Esophagus squamous epithelium (tissue), 5 donors: ENCODE data around the gene NEK4. TPM values are rescaled to one million over a fixed set of nuclear protein-coding genes. Genes with fewer than 3 reads are reported as not detected.
A peak's percentile ranks its signal among the peaks of the same experiment; 100 is the strongest.

Experiments
- DNase-seq: peaks from one replicate; lab custom pipeline; 2025; lab: John Stamatoyannopoulos, UW
- H3K27ac ChIP-seq, 4 donors: fragments of 200-600 bp; sonication (generic); one replicate each; pipeline ENCODE4 v1.5.1; 2016 to 2019; ENCODE audit warnings: mild to moderate bottlenecking in 1 of 4
- H3K27me3 ChIP-seq, 4 donors: fragments of 200-600 bp; sonication (generic); 1 replicate in 3 of 4; 2 replicates in 1 of 4; pipeline versions ENCODE4 v1.5.1 to v1.6.0; 2017 to 2021; ENCODE audit warnings: antibody characterized with exemption in 1 of 4
- H3K36me3 ChIP-seq, 3 donors: fragments of 200-600 bp; sonication (generic); one replicate each; pipeline ENCODE4 v1.5.1; 2016 to 2019
- H3K4me1 ChIP-seq, 3 donors: fragments of 200-600 bp; sonication (generic); one replicate each; pipeline ENCODE4 v1.5.1; 2017 to 2019
- H3K4me3 ChIP-seq, 4 donors: fragments of 200-600 bp; sonication (generic); 1 replicate in 3 of 4; 2 replicates in 1 of 4; pipeline ENCODE4 v1.5.1; 2016 to 2019; ENCODE audit warnings: mild to moderate bottlenecking in 2 of 4, moderate library complexity in 1 of 4
- H3K9me3 ChIP-seq, 3 donors: fragments of 200-600 bp; sonication (generic); one replicate each; pipeline ENCODE4 v1.5.1; 2016 to 2019
- POLR2A ChIP-seq, 4 donors: fragments of 450-650 bp; IDR thresholded peaks; one replicate each; pipeline ENCODE4 v1.6.1; 2017; ENCODE audit warnings: antibody characterized with exemption in 4 of 4, mild to moderate bottlenecking in 4 of 4, moderate library complexity in 3 of 4
- WGBS, 2 donors: methylation state at CpG; one replicate each; pipeline ENCODE4 v1.1.5; 2018; 5-methylcytosine and 5-hydroxymethylcytosine counted together
- intact Hi-C: fragments of 100-400 bp; cut with DNase I; formaldehyde crosslinking; loops from one replicate; pipeline ENCODE4 v1.15.0; 2022
- total RNA-seq, 4 donors: library from RNA; depleted of rRNA; stranded (reverse); fragments of >200 nt; gene quantifications; one replicate each; pipeline ENCODE4 v1.1.0, GENCODE V29; 2016
- TF ChIP-seq, protein P1 (sequence below), 6 experiments: fragments of 450-650 bp in 4 of 6; fragments of 200-600 bp in 2 of 6; sonication (generic) in 2 of 6; IDR thresholded peaks; one replicate each; pipeline ENCODE4 v1.5.1; 2016 to 2019; ENCODE audit warnings: antibody characterized with exemption in 6 of 6, mild to moderate bottlenecking in 4 of 6, moderate library complexity in 4 of 6
- donor health status: DM: yes; HTN: yes; CAD: no.

The NEK4 gene
- total RNA-seq, 4 donors from 2014 or later: 8.0 to 16.6 (median 14.6) TPM

DNA sequence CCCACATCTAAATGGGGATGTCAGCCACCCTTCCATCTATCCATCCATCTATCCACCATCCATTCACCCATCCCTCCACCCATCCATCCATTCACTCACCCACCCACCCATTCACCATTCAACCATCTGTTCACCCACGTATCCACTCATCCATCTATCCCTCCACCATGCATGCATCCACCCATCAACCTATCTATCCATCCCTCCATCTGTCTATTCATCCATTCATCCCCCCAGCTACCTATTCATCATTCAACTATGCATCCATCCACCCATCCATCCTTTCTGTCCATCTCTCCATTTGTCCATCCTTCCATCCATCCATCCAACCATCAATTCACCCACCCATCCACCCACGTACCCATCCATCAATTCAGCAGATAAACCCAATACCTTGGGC is 38.4 kb upstream of the NEK4 start:
- WGBS, 2 donors: 50 to 66% methylated on average over 2 of the region's 2 CpGs
- Histone ChIP-seq H3K27ac (no peak overlapping the region), H3K36me3 (no peaks in the 10 kb centered on the region), H3K27me3 (peaks cover 0 to 5% (median 0%) of the 10 kb centered on the region in 4 donors), H3K4me1 (no peaks in the 10 kb centered on the region), H3K4me3 (no peak overlapping the region), H3K9me3 (no peaks in the 10 kb centered on the region)
- no peak for DNase-seq
- no peak for TF ChIP-seq POLR2A (IDR thresholded peaks at IDR 0.05)
- TF ChIP-seq, protein P1, sequence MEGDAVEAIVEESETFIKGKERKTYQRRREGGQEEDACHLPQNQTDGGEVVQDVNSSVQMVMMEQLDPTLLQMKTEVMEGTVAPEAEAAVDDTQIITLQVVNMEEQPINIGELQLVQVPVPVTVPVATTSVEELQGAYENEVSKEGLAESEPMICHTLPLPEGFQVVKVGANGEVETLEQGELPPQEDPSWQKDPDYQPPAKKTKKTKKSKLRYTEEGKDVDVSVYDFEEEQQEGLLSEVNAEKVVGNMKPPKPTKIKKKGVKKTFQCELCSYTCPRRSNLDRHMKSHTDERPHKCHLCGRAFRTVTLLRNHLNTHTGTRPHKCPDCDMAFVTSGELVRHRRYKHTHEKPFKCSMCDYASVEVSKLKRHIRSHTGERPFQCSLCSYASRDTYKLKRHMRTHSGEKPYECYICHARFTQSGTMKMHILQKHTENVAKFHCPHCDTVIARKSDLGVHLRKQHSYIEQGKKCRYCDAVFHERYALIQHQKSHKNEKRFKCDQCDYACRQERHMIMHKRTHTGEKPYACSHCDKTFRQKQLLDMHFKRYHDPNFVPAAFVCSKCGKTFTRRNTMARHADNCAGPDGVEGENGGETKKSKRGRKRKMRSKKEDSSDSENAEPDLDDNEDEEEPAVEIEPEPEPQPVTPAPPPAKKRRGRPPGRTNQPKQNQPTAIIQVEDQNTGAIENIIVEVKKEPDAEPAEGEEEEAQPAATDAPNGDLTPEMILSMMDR (IDR thresholded peaks at IDR 0.05): no peak
- intact Hi-C loops: no loop called here

DNA sequence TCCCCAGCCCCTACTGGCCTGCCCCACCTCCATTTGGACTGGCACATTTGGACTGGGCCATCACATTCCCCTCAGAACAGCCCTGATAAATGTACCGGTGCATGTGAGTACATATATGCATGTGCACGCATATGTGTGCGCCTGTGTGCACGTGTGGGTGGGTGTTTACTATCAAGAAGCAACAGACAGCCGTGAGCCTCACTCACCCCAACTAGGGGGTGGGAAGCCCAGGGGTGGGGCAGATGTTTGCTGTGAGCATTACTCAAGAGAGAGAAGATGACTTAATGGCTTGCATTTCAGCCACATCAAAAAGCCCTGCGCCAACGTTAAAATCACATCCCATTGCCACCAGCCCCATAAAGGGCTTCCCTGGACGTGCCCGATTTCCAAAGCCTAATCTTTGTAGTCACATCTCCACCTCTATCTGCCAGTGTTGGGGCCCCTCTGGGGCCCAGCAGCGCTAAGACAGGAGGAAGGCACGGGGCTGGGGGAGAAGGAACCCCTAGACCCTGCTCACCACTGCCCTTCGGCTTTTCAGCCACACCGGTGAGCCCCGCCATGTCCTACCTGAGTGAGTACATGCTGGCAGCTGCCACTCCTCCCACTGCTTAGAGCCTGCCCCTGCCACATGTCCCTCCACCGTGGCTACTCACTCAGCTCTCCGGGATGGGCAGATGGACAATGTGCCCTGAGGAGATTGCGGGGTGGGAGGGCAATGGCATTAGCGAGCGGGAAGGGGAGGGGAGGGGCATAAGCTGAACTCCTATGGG is 34.7 kb upstream of the NEK4 start:
- no peaks in the 10 kb centered on the region for H3K36me3 ChIP-seq
- H3K9me3 ChIP-seq: no peaks in the 10 kb centered on the region
- TF ChIP-seq, protein P1 (IDR thresholded peaks at IDR 0.05): no peak
- TF ChIP-seq POLR2A (IDR thresholded peaks at IDR 0.05): no peak
- WGBS, 2 donors: 76 to 78% methylated on average over 7 to 11 of the region's 19 CpGs
- H3K4me3 ChIP-seq: no peak overlapping the region
- intact Hi-C loops: no loop called here
- H3K27me3 ChIP-seq: peaks cover 0 to 5% (median 0%) of the 10 kb centered on the region in 4 donors
- no peaks in the 10 kb centered on the region for H3K4me1 ChIP-seq
- no peak overlapping the region for H3K27ac ChIP-seq
- DNase-seq: no peak

DNA sequence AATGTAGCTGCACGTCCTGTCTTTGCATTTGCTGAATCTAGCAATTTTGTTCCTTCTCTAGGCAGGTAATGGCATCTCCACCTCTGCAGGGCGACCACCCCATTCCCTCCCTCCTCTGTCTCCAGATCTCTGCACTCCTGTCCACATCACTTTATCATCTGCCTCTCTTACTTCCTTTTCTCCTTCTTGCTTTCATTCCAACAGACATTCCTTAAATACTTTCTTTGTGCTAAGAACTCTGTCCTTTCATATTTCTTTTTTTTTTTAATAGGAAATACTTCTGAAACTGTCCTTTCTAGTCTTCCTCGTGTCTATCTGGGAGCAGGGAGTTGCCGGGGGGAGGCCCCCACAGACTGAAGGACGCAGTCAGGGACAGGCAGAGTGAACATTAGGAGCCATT is 31.1 kb upstream of the NEK4 start:
- 76% methylated on average over 2 of the region's 5 CpGs for WGBS, 2 donors
- H3K27ac ChIP-seq: no peak overlapping the region
- TF ChIP-seq, protein P1 (IDR thresholded peaks at IDR 0.05): no peak
- no peak for TF ChIP-seq POLR2A (IDR thresholded peaks at IDR 0.05)
- H3K27me3 ChIP-seq: peaks cover 0 to 5% (median 0%) of the 10 kb centered on the region in 4 donors
- no peaks in the 10 kb centered on the region for H3K36me3 ChIP-seq
- no peaks in the 10 kb centered on the region for H3K9me3 ChIP-seq
- H3K4me3 ChIP-seq: no peak overlapping the region
- H3K4me1 ChIP-seq: no peaks in the 10 kb centered on the region
- intact Hi-C loops: no loop called here
- no peak for DNase-seq

DNA sequence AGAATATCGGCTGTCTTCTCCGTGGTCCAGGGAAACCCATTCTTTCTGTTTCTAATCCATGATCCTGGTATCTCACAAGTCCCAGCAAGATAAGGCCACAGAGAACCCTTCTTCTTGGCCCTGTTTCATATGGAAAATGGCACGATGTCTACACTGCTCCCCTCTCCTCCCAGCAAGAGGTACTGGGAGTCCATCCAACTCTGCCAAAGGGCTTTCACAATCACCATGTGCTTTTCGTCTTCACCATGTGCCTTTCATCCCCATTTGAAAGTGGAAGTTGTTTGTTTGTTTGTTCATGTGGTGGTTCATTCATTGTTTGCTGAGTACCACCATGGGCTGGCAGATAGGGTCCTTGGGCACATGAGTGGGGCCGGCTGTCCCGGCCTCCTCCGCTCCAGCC is 29.3 kb upstream of the NEK4 start:
- no peak overlapping the region for H3K27ac ChIP-seq
- H3K9me3 ChIP-seq: no peaks in the 10 kb centered on the region
- H3K4me3 ChIP-seq: no peak overlapping the region
- H3K4me1 ChIP-seq: no peaks in the 10 kb centered on the region
- H3K36me3 ChIP-seq: no peaks in the 10 kb centered on the region
- H3K27me3 ChIP-seq: no peaks in the 10 kb centered on the region
- intact Hi-C loops: no loop called here
- DNase-seq: no peak
- TF ChIP-seq, protein P1 (IDR thresholded peaks at IDR 0.05): no peak
- no peak for TF ChIP-seq POLR2A (IDR thresholded peaks at IDR 0.05)
- 76 to 77% methylated on average over 7 of the region's 7 CpGs for WGBS, 2 donors

DNA sequence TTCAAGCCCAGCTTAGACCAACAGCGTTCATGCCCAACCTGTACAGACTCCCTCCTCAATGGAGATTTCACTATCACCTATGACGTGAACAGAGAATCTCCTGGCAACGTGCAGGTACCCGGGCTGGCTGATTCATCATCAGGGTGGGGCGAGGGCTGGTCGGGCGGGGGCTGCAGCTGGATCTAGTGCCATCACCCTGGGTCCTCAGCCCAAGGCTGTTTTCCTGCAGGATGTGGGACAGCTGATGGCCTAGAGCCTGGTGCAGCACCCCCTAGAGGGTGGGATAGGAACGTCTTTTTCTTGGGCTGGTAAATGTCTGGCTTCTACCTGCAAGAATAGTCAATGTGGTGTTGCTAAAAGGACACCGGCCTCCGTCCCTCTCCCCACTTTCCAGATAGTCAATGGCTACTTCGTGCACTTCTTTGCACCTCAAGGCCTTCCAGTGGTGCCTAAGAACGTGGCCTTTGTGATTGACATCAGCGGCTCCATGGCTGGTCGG is 28.3 kb upstream of the NEK4 start:
- no peak overlapping the region for H3K27ac ChIP-seq
- intact Hi-C loops: no loop called here
- no peaks in the 10 kb centered on the region for H3K27me3 ChIP-seq
- H3K4me1 ChIP-seq: peaks cover 0 to under 1% (median 0%) of the 10 kb centered on the region in 3 donors
- no peaks in the 10 kb centered on the region for H3K9me3 ChIP-seq
- no peaks in the 10 kb centered on the region for H3K36me3 ChIP-seq
- H3K4me3 ChIP-seq: no peak overlapping the region
- WGBS, 2 donors: 42 to 58% methylated on average over 5 to 10 of the region's 14 CpGs
- no peak for TF ChIP-seq POLR2A (IDR thresholded peaks at IDR 0.05)
- TF ChIP-seq, protein P1 (IDR thresholded peaks at IDR 0.05): peak in 4 of 6 experiments; percentile 9 to 49 (median 28)
- no peak for DNase-seq
